ENCODE measurements around the gene MBOAT1.

MBOAT1 gene

GRCh38 chr6:20086992-20087391, 125.3 kb downstream of the MBOAT1 start:
- DNase-seq: no peak

GRCh38 chr6:20085817-20086216, 126.5 kb downstream of the MBOAT1 start:
- DNase-seq: no peak

GRCh38 chr6:20084411-20084810, 127.9 kb downstream of the MBOAT1 start:
- no peak for DNase-seq

DNA sequence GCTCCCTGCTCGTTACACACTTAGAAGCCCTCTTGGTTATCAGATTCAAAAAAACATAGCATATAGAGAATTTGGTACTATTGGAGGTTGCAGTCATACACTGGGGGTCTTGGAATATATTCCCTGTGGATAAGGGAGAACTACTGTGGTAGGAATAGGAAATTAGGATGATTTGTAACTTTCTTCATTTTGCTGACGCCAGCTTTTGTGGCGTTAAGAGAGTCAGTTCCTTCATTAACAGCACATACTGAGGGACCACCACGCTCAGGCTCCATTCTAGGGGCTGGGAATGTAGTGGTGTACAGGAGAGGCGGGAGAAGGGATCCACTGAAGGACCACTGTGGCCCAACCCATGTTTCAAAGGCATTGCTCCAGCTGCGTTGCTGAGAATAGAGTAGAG, 140.3 kb downstream of the MBOAT1 start:
- DNase-seq: no peak

- DNase-seq: no peak
Observed at GRCh38 chr6:20070047-20070446, 142.2 kb downstream of the MBOAT1 start.

DNA sequence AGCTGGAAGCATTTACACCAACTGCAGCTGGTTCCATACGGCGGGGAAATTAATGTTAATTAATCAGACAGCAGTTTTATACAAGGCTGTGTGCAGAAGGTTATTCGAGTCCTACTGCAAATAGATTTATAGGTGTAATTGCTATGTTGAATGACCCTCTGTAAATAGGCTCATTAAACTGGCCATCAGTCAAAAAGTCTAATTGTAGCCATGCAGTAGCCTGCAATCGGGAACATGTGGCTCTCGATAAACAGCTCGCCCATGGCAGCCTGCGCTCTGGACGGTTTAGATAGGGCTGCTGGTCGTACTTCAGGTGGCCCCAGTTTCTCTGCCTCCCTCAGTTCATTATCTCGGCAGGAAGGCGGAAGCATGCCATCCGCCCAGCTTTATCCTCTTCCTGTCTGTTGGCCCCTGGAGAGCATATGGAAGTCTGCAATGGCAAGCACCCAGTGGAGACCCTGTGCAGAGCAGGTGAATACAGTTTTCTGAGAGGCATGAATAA, 143.2 kb downstream of the MBOAT1 start:
- no peak for DNase-seq

DNA sequence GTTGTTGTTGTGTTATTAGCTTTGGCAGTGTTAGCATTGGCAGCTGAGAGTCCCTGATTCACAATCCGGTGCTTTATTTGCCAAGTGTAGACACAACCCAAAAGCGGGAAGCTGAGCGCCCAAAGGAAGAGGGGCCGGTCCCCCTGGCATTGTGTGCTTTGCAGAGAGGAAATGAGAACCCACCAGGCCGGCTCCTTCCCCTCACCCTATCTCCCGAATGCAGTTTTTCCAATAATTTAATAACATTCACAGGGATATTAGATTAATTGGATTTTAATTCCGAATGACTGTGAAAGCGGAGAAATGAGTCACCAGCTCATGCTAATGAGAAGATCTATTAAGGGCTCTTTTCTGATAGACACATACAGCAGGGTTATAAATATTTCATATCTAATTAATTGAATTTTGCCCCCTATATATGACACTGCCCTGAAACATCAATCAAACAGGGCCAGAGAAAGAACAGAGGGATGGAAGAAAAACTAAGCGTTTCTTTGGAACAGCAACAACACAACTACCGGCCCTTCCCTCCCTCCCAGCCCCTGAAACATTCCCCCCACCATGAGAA, 143.8 kb downstream of the MBOAT1 start:
- no peak for DNase-seq

DNA sequence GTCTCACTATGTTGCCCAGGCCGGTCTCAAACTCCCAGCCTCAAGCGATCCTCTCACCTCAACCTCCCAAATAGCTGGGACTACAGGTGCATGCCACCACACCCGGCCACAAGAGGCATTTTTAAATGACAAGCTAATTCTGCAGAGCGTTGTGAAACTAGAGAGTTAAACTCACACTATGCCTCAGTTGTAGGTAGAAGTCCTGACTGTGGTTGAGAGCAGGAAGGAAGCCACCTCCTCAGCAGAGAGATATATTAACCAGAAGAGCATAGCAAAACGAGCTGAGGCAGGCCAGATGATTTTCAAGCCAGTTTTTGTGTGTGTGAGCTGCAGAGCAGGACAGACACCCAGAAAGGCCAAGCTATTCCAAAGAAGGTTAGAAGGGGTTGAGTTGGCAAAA, 150.3 kb downstream of the MBOAT1 start:
- DNase-seq: no peak

DNA sequence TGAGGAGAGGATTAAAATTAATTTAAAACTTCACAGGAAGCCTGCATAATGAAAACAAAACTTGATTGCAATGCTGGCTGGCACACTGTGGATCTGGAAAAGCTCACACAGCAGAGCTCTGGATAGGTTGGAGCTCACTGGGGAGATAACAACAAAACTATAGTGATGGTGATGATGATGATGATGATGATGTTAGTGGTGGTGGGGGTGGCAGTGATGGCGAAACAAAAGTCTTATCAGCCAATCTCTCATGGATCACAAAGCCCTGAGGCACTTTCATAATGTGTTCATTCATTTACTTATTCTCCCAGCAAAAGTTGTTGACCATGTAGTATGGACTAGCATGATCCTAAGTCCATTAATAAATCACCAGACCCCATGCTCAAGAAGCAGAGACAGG, 152.0 kb downstream of the MBOAT1 start:
- DNase-seq: no peak

DNA sequence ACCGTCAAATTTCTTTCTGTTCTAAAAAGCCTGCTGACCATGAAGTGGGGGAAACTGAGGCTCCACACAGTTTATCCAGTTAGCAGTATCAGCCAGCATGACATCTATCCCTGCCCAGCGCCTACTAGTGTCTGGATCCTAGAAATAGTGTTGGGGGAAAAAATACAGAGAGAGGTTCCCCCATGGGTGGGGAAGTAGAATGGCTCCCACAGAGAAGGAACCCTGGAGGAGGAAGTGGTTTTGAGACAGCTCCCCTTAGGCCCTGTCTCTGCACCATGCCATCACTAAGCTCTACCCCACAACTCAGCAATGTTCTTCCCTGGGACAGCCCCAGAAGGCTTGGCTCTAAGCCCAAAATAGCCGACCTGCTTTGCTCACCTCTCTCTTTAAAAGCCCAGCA, 153.4 kb downstream of the MBOAT1 start:
- DNase-seq: no peak

DNA sequence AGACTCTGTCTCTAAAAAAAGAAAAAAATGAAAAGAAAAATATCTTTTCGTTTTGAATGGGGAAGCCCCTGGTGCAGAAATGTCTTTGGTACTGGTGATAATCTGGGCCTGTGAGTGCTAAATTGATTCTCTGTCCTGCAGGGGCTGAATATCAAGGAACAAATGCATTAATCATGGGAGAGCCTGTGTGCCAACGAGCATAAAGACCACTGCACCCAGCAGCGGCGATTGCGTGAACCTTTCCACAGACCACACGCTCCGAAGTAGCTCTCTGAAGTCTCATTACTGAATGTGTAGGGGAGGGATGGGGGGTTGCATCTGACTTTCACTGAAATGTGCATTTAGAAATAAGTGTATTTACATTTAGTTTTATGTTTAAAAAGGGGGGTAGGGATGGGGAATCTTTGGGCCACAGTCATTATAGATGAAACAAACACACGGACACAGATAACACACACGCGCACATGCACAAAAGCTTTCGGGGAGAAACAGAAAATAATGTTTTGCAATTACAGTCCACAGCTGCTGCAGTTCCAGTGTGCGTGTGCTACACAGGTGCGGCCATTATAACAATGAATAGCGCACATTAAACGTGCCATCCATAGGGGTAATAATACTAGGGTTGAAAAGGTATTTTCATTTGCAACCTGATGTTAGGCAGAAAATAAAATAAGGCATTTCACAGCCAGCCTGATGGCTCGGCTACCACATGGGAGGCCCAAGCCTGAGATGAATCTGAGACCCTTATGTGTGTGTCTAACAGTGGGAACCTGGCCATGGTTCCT, 154.0 kb downstream of the MBOAT1 start:
- DNase-seq: no peak

DNA sequence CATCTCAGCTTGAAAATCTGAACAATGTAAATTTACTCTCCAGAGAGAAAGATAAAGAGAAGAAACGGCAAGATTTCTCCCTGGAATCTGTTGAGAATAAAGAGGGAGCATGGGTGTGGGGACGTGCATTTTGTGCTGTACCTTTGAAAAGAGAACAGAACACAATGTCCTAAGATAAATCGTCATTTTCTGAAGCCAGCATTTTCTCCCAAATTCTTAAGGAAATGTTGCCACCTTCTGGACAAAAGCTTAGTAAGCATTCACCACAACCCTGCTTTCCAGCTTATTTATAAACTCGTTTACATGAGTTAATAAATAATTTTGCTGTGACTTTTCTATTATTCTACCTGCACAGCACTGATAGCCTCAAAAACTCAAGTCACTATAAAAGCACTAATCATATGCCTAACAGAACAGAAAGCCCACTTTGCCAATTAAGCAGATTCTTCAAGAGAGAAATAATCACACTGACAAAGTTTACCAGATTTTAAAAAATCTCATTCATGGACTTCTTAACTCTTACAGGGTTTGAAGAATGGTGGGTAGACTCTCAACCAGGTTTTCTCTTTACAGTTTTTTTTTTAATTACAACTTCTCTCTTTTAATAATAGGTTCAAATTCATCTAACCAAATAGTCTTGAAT, 155.8 kb downstream of the MBOAT1 start:
- DNase-seq: no peak

GRCh38 chr6:20055916-20056315, 156.4 kb downstream of the MBOAT1 start:
- no peak for DNase-seq

Data from stimulated activated CD4-positive, alpha-beta T cell treated with anti-CD3 and anti-CD28 coated beads, Interleukin-12 subunit alpha, Interleukin-12 subunit beta, amount 100 ng/mL, for 4 hours (primary cell).